HEK293 (cell line): ENCODE measurements around the gene CNP.
"Not testable (repeated sequence)": the region's sequence is repeated elsewhere in the genome, so short reads cannot be mapped to it uniquely, and the experiment has no call there.

Source experiments
- CTCF ChIA-PET: fragments of 350-600 bp; formaldehyde crosslinking; extraction: SDS; loops from one replicate; lab custom pipeline; 2021; ENCODE audit warnings: antibody characterized with exemption; lab: Yijun Ruan, JAX
- POLR2A ChIA-PET: fragments of 300-600 bp; formaldehyde crosslinking; extraction: SDS; loops from one replicate; lab custom pipeline; 2020; ENCODE audit warnings: antibody characterized with exemption, inconsistent platforms; lab: Yijun Ruan, JAX
- H3K27ac ChIP-seq: fragments of 200-500 bp; sonication (Bioruptor generic); 2 replicates; pipeline ENCODE4 v1.5.1; 2014; ENCODE audit warnings: low read depth, low read length, control low read depth, inconsistent platforms; ENCODE audit errors: extremely low read depth
- H3K36me3 ChIP-seq, 2 experiments: fragments of 200-500 bp in 1 of 2; sonication (Bioruptor generic) in 1 of 2; 1 replicate in 1 of 2; 2 replicates in 1 of 2; pipeline ENCODE4 v1.5.1; 2014 to 2017; ENCODE audit warnings: inconsistent platforms in 2 of 2, low read length in 2 of 2; ENCODE audit not compliant: control insufficient read depth in 2 of 2, insufficient read depth in 1 of 2
- H3K4me1 ChIP-seq: fragments of 200-500 bp; sonication (Bioruptor generic); 2 replicates; pipeline ENCODE4 v1.5.1; 2014; ENCODE audit warnings: mild to moderate bottlenecking, low read length, inconsistent platforms; ENCODE audit not compliant: control insufficient read depth, insufficient read depth
- H3K4me3 ChIP-seq: 2 replicates; pipeline ENCODE4 v1.5.1; 2011; ENCODE audit warnings: low read depth, mild to moderate bottlenecking, control low read depth, low read length, moderate library complexity
- H3K9me3 ChIP-seq: fragments of 200-500 bp; sonication (Bioruptor generic); 2 replicates; pipeline ENCODE4 v1.5.1; 2014; ENCODE audit warnings: low read depth, low read length, inconsistent platforms; ENCODE audit not compliant: control insufficient read depth, insufficient read depth
- SETDB1 ChIP-seq: IDR thresholded peaks from one replicate; pipeline ENCODE4 v1.6.1; 2017; ENCODE audit warnings: mild to moderate bottlenecking, low read length, moderate library complexity, mixed read lengths; ENCODE audit not compliant: insufficient read length
- TRIM28 ChIP-seq: IDR thresholded peaks from 2 replicates; pipeline ENCODE4 v1.6.1; 2011; ENCODE audit warnings: low read length, control low read depth, borderline replicate concordance
- YY2 ChIP-seq: fragments of 450-650 bp; formaldehyde crosslinking; IDR thresholded peaks from 2 replicates; pipeline ENCODE4 v1.5.1; 2016; ENCODE audit warnings: missing biosample characterization, missing genetic modification characterization
- ZBTB48 ChIP-seq: fragments of 450-650 bp; formaldehyde crosslinking; IDR thresholded peaks from 2 replicates; pipeline ENCODE4 v1.5.1; 2016; ENCODE audit warnings: missing biosample characterization, missing genetic modification characterization
- ZFP41 ChIP-seq: fragments of 450-650 bp; formaldehyde crosslinking; IDR thresholded peaks from 2 replicates; pipeline ENCODE4 v1.5.1; 2016; ENCODE audit warnings: missing biosample characterization, missing genetic modification characterization, borderline replicate concordance
- ZNF530 ChIP-seq: fragments of 450-650 bp; formaldehyde crosslinking; IDR thresholded peaks from 2 replicates; pipeline ENCODE4 v1.5.1; 2016; ENCODE audit warnings: low read depth, missing biosample characterization, missing genetic modification characterization
- ZNF596 ChIP-seq: fragments of 450-650 bp; IDR thresholded peaks from 2 replicates; pipeline ENCODE4 v1.5.0; 2018; ENCODE audit warnings: missing biosample characterization, mild to moderate bottlenecking, missing genetic modification characterization, moderate library complexity
- ZNF621 ChIP-seq: fragments of 450-650 bp; formaldehyde crosslinking; IDR thresholded peaks from 2 replicates; pipeline ENCODE4 v1.5.1; 2017; ENCODE audit warnings: missing biosample characterization, missing genetic modification characterization
- ZNF623 ChIP-seq: fragments of 450-650 bp; formaldehyde crosslinking; IDR thresholded peaks from 2 replicates; pipeline ENCODE4 v1.5.1; 2016; ENCODE audit warnings: missing biosample characterization, missing genetic modification characterization
- ZNF791 ChIP-seq: fragments of 450-650 bp; formaldehyde crosslinking; IDR thresholded peaks from 2 replicates; pipeline ENCODE4 v1.5.1; 2016; ENCODE audit warnings: missing biosample characterization, missing genetic modification characterization
- TF ChIP-seq, protein P1 (sequence below): fragments of 450-650 bp; formaldehyde crosslinking; IDR thresholded peaks from 2 replicates; pipeline ENCODE4 v1.5.1; 2016; ENCODE audit warnings: missing biosample characterization, missing genetic modification characterization
- TF ChIP-seq, protein P2 (sequence below): fragments of 450-650 bp; formaldehyde crosslinking; IDR thresholded peaks from 2 replicates; pipeline ENCODE4 v1.5.1; 2016; ENCODE audit warnings: missing biosample characterization, missing genetic modification characterization
- TF ChIP-seq, protein P3 (sequence below): fragments of 450-650 bp; formaldehyde crosslinking; IDR thresholded peaks from 2 replicates; pipeline ENCODE4 v1.5.1; 2017; ENCODE audit warnings: missing biosample characterization, missing genetic modification characterization

The CNP gene

DNA sequence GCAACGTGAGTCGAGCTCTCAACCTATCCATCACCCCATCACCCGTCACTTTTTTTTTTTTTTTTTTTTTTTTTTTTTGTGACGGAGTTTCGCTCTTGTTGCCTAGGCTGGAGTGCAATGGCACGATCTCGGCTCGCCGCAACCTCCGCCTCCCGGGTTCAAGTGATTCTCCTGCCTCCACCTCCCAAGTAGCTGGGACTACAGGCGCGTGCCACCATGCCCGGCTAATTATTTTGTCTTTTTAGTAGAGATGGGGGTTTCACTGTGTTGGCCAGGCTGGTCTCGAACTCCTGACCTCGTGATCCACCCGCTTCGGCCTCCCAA is 35.8 kb upstream of the CNP start:
- not testable (repeated sequence) for H3K4me1 ChIP-seq, H3K9me3 ChIP-seq, H3K36me3 ChIP-seq, H3K27ac ChIP-seq
- CTCF ChIA-PET, result interaction anchor here (0.6 to 4.6 kb wide), 9 partner anchors 12 to 1688 kb away, joined by 3 to 26 read pairs (median 4); partner anchors contain the start of genes ACLY and NKIRAS2
- POLR2A ChIA-PET, result interaction anchor here (0.5 to 2.8 kb wide), 21 partner anchors 8 to 1112 kb away, joined by 3 to 73 read pairs (median 4); partner anchors contain the start of genes ACLY, ATP6V0A1, CNP and JUP
- TF ChIP-seq, protein P1, sequence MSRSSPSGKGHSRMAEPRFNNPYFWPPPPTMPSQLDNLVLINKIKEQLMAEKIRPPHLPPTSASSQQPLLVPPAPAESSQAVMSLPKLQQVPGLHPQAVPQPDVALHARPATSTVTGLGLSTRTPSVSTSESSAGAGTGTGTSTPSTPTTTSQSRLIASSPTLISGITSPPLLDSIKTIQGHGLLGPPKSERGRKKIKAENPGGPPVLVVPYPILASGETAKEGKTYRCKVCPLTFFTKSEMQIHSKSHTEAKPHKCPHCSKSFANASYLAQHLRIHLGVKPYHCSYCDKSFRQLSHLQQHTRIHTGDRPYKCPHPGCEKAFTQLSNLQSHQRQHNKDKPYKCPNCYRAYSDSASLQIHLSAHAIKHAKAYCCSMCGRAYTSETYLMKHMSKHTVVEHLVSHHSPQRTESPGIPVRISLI, result peak; percentile 98
- H3K4me3 ChIP-seq, result peak overlapping the region; percentile 59

DNA sequence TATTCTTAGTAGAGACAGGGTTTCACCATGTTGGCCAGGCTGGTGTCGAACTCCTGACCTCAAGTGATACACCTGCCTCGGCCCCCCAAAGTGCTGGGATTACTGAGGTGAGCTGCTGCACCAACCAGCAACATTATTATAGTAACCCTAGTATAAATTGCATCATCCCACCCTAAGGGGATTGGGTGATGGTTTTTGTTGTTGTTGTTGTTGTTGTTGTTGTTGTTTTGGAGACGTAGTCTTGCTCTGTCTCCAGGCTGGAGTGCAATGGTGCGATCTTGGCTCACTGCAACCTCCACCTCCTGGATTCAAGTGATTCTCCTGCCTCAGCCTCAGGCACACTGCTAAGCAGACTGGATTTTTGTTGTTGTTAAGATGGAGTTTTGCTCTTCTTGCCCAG is 34.9 kb upstream of the CNP start:
- CTCF ChIA-PET, result interaction anchor here (1.9 to 4.0 kb wide), 2 partner anchors 13 to 31 kb away, joined by 7 to 18 read pairs; partner anchors contain the start of gene ACLY
- H3K27ac ChIP-seq, H3K4me1 ChIP-seq, H3K9me3 ChIP-seq, H3K4me3 ChIP-seq, POLR2A ChIA-PET: not testable (repeated sequence)
- peaks cover 0 to 17% of the 10 kb centered on the region in 2 experiments; a peak in 1 of 3 replicates for H3K36me3 ChIP-seq

DNA sequence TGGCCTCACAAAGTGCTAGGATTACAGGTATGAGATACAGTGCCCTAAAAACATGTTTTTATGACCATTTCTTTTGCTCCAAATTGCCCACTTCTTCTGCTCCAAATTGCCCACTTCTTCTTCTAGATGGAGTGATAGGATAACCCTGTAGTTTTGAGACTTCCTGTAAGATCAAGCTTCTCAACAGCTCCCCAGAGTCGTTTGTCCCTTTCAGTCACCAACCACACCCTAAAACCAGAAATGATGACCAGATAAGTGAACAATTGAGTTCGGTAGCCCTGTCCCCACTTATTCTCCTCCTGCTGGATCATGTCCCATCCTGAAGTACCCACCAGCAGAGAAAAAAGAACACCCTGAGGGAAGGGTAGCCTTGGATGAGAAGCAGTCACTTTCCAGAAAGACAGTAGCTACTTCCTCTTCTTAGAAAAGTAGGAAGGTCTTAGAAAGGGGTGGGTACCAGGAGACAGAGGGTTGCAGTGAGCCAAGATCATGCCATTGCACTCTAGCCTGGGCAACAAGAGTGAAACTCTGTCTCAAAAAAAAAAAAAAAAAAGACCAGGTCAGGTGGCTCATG is 33.7 kb upstream of the CNP start:
- H3K4me1 ChIP-seq, result peaks cover 4% of the 10 kb centered on the region; the same call in 1 of the 2 replicates
- H3K36me3 ChIP-seq, result peaks cover 0 to 23% of the 10 kb centered on the region in 2 experiments; a peak in 1 of 3 replicates
- no peak overlapping the region for H3K27ac ChIP-seq
- no peak overlapping the region for H3K4me3 ChIP-seq
- no peaks in the 10 kb centered on the region for H3K9me3 ChIP-seq
- CTCF ChIA-PET, result interaction anchor here (0.7 to 1.7 kb wide), 2 partner anchors 11 to 24 kb away, joined by 3 to 4 read pairs; no protein-coding TSS in a partner anchor
- TF ChIP-seq ZNF530 (tag by site-specific recombination) (no peak), SETDB1 (no peak), ZNF621 (no peak), ZNF596 (tag by site-specific recombination) (no peak)
- POLR2A ChIA-PET, result interaction anchor here (0.6 to 1.4 kb wide), 9 partner anchors 11 to 298 kb away, joined by 3 to 7 read pairs (median 3); partner anchors contain the start of gene ACLY

DNA sequence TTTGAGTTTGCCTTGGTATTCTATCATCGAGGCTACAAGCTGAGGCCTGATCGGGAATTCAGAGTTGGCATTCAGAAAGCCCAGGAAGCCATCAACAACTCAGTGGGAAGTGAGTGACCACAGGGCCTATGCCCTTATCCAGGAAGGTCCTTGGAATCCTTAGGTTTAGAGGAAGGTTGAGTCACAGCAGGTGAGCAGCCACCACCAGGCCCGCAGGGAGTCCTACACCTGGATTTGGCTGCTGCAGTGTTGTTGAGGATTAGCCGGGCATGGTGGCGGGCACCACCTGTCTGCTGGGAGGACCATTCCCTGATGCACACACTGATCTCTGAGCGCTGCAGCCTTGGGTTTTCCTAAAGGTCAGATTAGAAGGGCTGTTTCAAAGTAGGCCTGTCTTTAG is 31.0 kb upstream of the CNP start:
- ChIA-PET POLR2A (interaction anchor here (1.6 kb wide), 1 partner anchor 16 kb away, joined by 7 read pairs; the partner anchor contains the start of gene ACLY), CTCF (interaction anchor here (0.6 kb wide), 1 partner anchor 116 kb away, joined by 3 read pairs; no protein-coding TSS in a partner anchor)
- Histone ChIP-seq H3K36me3 (peaks cover 0 to 30% of the 10 kb centered on the region in 2 experiments; a peak in 1 of 3 replicates), H3K4me3 (no peak overlapping the region), H3K27ac (no peak overlapping the region), H3K4me1 (no peaks in the 10 kb centered on the region), H3K9me3 (no peaks in the 10 kb centered on the region)
- TF ChIP-seq ZBTB48 (no peak), ZNF791 (tag by site-specific recombination) (no peak), TRIM28 (no peak), ZFP41 (tag by site-specific recombination) (no peak), YY2 (tag by site-specific recombination) (no peak), ZNF623 (tag by site-specific recombination) (no peak)
- TF ChIP-seq, protein P2, sequence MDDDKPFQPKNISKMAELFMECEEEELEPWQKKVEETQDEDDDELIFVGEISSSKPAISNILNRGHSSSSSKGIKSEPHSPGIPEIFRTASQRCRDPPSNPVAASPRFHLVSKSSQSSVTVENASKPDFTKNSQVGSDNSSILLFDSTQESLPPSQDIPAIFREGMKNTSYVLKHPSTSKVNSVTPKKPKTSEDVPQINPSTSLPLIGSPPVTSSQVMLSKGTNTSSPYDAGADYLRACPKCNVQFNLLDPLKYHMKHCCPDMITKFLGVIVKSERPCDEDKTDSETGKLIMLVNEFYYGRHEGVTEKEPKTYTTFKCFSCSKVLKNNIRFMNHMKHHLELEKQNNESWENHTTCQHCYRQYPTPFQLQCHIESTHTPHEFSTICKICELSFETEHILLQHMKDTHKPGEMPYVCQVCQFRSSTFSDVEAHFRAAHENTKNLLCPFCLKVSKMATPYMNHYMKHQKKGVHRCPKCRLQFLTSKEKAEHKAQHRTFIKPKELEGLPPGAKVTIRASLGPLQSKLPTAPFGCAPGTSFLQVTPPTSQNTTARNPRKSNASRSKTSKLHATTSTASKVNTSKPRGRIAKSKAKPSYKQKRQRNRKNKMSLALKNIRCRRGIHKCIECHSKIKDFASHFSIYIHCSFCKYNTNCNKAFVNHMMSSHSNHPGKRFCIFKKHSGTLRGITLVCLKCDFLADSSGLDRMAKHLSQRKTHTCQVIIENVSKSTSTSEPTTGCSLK (tag by site-specific recombination), result no peak
- TF ChIP-seq, protein P3, sequence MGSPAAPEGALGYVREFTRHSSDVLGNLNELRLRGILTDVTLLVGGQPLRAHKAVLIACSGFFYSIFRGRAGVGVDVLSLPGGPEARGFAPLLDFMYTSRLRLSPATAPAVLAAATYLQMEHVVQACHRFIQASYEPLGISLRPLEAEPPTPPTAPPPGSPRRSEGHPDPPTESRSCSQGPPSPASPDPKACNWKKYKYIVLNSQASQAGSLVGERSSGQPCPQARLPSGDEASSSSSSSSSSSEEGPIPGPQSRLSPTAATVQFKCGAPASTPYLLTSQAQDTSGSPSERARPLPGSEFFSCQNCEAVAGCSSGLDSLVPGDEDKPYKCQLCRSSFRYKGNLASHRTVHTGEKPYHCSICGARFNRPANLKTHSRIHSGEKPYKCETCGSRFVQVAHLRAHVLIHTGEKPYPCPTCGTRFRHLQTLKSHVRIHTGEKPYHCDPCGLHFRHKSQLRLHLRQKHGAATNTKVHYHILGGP (tag by site-specific recombination), result no peak
